ENCODE results near the gene SCGB1C1. TPM values are rescaled to one million over a fixed set of nuclear protein-coding genes. Genes with fewer than 3 reads are reported as not detected.

Gene SCGB1C1
- total and polyA plus RNA-seq, 9 of the 15 experiments (the other 6 are each of a cell fraction or from before 2014, with no cell fraction given), result not detected

GRCh38 chr11:223884-224283 is 31.0 kb downstream of the SCGB1C1 start:
- Histone ChIP-seq H3K4me3 (no peak overlapping the region), H3K36me3 (ENCODE audit: control insufficient read depth, insufficient read depth, low read length) (peaks cover 35% of the 10 kb centered on the region; the same call in 2 of the 3 replicates), H3K4me1 (replicated peaks in 1 of 2; ENCODE audit: control insufficient read depth in 2 of 2, insufficient read depth in 2 of 2, low read length in 2 of 2) (peaks cover 12 to 22% of the 10 kb centered on the region in 2 experiments; a peak in 4 of 5 replicates), H3K9me1 (ENCODE audit: control insufficient read depth, insufficient read depth, low read length) (no peaks in the 10 kb centered on the region), H3K27me3 (ENCODE audit: control insufficient read depth in 2 of 2, insufficient read depth in 2 of 2, low read length in 2 of 2) (no peaks in the 10 kb centered on the region), H2AFZ (ENCODE audit: low read depth, low read length) (no peak overlapping the region), H3K79me2 (ENCODE audit: control insufficient read depth, insufficient read depth, low read length) (peaks cover 3% of the 10 kb centered on the region; the same call in 1 of the 3 replicates), H3K9me3 (replicated peaks; ENCODE audit: control insufficient read depth, insufficient read depth, low read depth, low read length) (peaks cover 13% of the 10 kb centered on the region), H3K4me2 (ENCODE audit: insufficient read depth, low read length) (no peak overlapping the region), H3K9ac (ENCODE audit: insufficient read depth in 1 of 2, low read depth in 2 of 2, low read length in 2 of 2) (no peak overlapping the region), H3K27ac (ENCODE audit: extremely low read depth, low read depth, low read length) (no peak overlapping the region), H4K20me1 (replicated peaks; ENCODE audit: control insufficient read depth, insufficient read depth, low read length) (no peaks in the 10 kb centered on the region)
- POLR2A ChIA-PET, result interaction anchor here (0.7 kb wide), 3 partner anchors 12 to 275 kb away, joined by 3 to 4 read pairs (median 3); no protein-coding TSS in a partner anchor
- in situ Hi-C loops (cut with MboI), result no loop called here
- intact Hi-C loops (cut with micrococcal nuclease), result no loop called here
- CTCF ChIA-PET (ENCODE audit: low intra/inter-chr PET ratio), result no interaction called here
- no TSS peak for BruUV-seq (replicated peaks)
- ATAC-seq, result no peak
- no peak for DNase-seq (ENCODE audit: extremely low read depth in 1 of 4, low spot score in 3 of 4)
- FAIRE-seq, result no peak
- 90% methylated on average over 6 of the region's 9 CpGs for WGBS (ENCODE audit: insufficient coverage, low coverage, missing lambda C conversion rate)
- TF ChIP-seq SMARCA4 (IDR thresholded peaks at IDR 0.05) (no peak), RFX5 (IDR thresholded peaks at IDR 0.05; ENCODE audit: low read depth, low read length) (no peak), MGA (IDR thresholded peaks at IDR 0.05) (no peak), BDP1 (IDR thresholded peaks at IDR 0.05; ENCODE audit: insufficient read depth, insufficient read length) (no peak), ZC3H11A (IDR thresholded peaks at IDR 0.05; ENCODE audit: low read depth, low read length) (no peak)

All from K562 (cell line).